ENCODE results near the gene TIMM50. TPM values are rescaled to one million over a fixed set of nuclear protein-coding genes. Genes with fewer than 3 reads are reported as not detected.

The TIMM50 gene
- total RNA-seq, 1 experiment from 2014 or later: 85.5 TPM

DNA sequence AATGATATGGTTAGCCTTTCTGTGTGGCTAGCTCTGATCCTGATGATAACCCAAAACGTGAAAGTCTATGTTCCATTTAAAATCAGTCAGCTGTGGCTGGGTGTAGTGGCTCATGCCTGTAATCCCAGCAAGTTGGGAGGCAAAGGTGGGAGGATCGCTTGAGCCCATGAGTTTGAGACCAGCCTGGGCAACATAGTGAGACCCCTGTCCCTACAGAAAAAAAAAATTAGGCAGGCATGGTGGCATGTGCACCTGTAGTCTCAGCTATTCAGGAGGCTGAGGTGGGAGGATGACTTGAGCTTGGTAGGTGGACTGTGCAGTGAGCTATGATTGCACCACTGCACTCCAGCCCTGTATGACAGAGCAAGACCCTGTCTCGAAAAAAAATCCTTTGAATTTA is 53.2 kb downstream of the TIMM50 start:
- Histone ChIP-seq H3K36me3 (ENCODE audit: low read depth) (no peaks in the 10 kb centered on the region), H3K9me2 (ENCODE audit: insufficient read depth) (no peaks in the 10 kb centered on the region), H3K9me3 (ENCODE audit: insufficient read depth, low read depth) (no peaks in the 10 kb centered on the region), H4K20me1 (ENCODE audit: insufficient read depth) (peaks cover 2% of the 10 kb centered on the region; the same call in 1 of the 2 replicates), H3K4me1 (replicated peaks; ENCODE audit: insufficient read depth) (peaks cover 16% of the 10 kb centered on the region), H3K4me3 (no peak overlapping the region), H3K4me2 (no peak overlapping the region), H3K79me2 (ENCODE audit: low read depth) (peaks cover 9% of the 10 kb centered on the region), H3F3A (ENCODE audit: insufficient read depth, low read depth) (no peaks in the 10 kb centered on the region; the same call in 1 of the 2 replicates), H3K27me3 (ENCODE audit: insufficient read depth, low read depth) (no peaks in the 10 kb centered on the region), H3K27ac (no peak overlapping the region), H2AFZ (no peak overlapping the region)
- ChIA-PET POLR2A (ENCODE audit: unreplicated experiment) (no interaction called here), CTCF (interaction anchor here (2.5 kb wide), 1 partner anchor 93 kb away, joined by 8 read pairs; no protein-coding TSS in a partner anchor)
- intact Hi-C loops (cut with micrococcal nuclease; ENCODE audit: unreplicated experiment): loop anchor here (2.0 kb wide), 2 partner anchors 59 to 137 kb away; no protein-coding TSS in a partner anchor
- BruUV-seq (replicated peaks): no TSS peak
- no peak for DNase-seq
- TF ChIP-seq, protein P1, sequence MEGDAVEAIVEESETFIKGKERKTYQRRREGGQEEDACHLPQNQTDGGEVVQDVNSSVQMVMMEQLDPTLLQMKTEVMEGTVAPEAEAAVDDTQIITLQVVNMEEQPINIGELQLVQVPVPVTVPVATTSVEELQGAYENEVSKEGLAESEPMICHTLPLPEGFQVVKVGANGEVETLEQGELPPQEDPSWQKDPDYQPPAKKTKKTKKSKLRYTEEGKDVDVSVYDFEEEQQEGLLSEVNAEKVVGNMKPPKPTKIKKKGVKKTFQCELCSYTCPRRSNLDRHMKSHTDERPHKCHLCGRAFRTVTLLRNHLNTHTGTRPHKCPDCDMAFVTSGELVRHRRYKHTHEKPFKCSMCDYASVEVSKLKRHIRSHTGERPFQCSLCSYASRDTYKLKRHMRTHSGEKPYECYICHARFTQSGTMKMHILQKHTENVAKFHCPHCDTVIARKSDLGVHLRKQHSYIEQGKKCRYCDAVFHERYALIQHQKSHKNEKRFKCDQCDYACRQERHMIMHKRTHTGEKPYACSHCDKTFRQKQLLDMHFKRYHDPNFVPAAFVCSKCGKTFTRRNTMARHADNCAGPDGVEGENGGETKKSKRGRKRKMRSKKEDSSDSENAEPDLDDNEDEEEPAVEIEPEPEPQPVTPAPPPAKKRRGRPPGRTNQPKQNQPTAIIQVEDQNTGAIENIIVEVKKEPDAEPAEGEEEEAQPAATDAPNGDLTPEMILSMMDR (conservative IDR thresholded peaks at IDR 0.05): no peak
- no peak for TF ChIP-seq EZH2 (IDR thresholded peaks at IDR 0.05; ENCODE audit: low read depth)

DNA sequence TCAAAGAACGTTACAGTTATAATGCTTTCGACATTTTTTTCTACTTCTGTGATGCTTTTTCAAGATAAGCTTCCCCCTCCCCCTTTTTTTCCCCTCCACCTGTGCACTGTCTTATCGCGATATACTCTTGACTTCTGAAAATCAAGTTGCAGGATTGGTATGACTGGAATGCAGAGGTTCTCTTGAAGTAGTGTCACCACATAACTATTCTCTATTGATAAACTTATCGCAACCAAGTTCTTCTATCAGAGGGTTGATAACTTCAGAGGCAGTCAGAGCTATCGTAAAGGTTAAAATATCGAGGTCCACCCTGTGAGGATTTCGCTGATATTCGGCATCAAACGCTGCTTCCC is 58.5 kb downstream of the TIMM50 start:
- no peaks in the 10 kb centered on the region for H3K9me2 ChIP-seq (ENCODE audit: insufficient read depth)
- no peaks in the 10 kb centered on the region for H3K9me3 ChIP-seq (ENCODE audit: insufficient read depth, low read depth)
- ChIA-PET CTCF (interaction anchor here (0.6 to 0.7 kb wide), 4 partner anchors 11 to 391 kb away, joined by 3 to 5 read pairs (median 4); no protein-coding TSS in a partner anchor), POLR2A (ENCODE audit: unreplicated experiment) (interaction anchor here (0.6 kb wide), 1 partner anchor 1272 kb away, joined by 4 read pairs; no protein-coding TSS in a partner anchor)
- no TSS peak for BruUV-seq (replicated peaks)
- H3K79me2 ChIP-seq (ENCODE audit: low read depth): peaks cover 15% of the 10 kb centered on the region
- peaks cover 10% of the 10 kb centered on the region for H3K4me1 ChIP-seq (replicated peaks; ENCODE audit: insufficient read depth)
- TF ChIP-seq, protein P1 (conservative IDR thresholded peaks at IDR 0.05): no peak
- TF ChIP-seq EZH2 (IDR thresholded peaks at IDR 0.05; ENCODE audit: low read depth): no peak
- no peaks in the 10 kb centered on the region; the same call in 1 of the 2 replicates for H3F3A ChIP-seq (ENCODE audit: insufficient read depth, low read depth)
- H3K27me3 ChIP-seq (ENCODE audit: insufficient read depth, low read depth): no peaks in the 10 kb centered on the region
- peak in 1 of 2 experiments; percentile 84 for DNase-seq
- H3K36me3 ChIP-seq (ENCODE audit: low read depth): no peaks in the 10 kb centered on the region
- H4K20me1 ChIP-seq (ENCODE audit: insufficient read depth): no peaks in the 10 kb centered on the region; the same call in 1 of the 2 replicates
- H3K4me3 ChIP-seq: peak overlapping the region; percentile 75
- peak overlapping the region; percentile 82 for H3K4me2 ChIP-seq
- intact Hi-C loops (cut with micrococcal nuclease; ENCODE audit: unreplicated experiment): no loop called here
- peak overlapping the region; percentile 44 for H3K27ac ChIP-seq
- H2AFZ ChIP-seq: peak overlapping the region; percentile 84

DNA sequence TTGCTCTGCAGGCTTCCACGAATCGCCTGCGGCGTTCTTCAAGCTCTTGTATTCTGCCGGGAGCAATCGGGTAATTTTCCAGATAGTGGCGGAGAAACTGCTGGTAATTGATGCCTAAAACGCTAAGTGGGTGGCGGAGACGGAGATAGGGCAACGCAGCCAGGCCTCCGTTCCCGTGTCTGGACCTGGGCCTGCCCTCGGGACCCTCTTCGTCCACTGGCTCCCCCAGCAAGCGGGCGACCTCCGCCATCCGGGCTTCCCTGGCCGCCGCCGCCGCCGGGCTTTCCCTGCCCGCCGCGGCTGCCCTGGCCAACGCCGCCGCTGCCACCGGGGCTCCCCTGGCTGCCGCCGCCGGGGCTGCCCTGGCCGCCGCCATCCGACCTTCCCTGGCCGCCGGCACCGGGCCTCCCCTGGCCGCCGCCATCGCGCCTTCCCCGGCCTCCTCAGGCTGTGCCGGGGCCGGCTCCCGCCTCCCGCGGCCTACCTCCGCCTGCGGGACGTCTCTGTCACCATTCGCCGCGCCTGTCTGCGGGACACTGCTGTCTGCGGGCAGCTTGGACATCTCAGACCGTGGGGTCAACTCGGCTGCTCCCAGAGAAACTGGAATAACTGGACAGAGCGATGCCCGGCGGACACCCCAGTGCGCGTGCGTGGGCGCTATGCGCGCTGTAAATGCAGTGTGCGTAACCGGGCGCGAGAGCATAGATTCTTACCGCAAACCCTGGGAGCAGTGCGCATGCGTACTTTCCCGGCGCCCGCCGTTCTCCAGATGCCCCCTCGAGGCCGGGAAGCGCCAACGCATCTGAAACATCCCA is 59.1 kb downstream of the TIMM50 start, which contains the start of gene EID2:
Gene EID2 (minus strand): TSS at position 644 of the 815 bp plus-strand sequence. CDS start 82 bp downstream, at position 562.
- no peaks in the 10 kb centered on the region for H3K36me3 ChIP-seq (ENCODE audit: low read depth)
- H3K4me1 ChIP-seq (replicated peaks; ENCODE audit: insufficient read depth): peaks cover 10% of the 10 kb centered on the region
- H3K79me2 ChIP-seq (ENCODE audit: low read depth): peaks cover 15% of the 10 kb centered on the region
- BruUV-seq (replicated peaks): TSS peak; percentile 97
- H3K4me2 ChIP-seq: peak within 1 kb of the TSS; percentile 82
- no peaks in the 10 kb centered on the region for H3K9me2 ChIP-seq (ENCODE audit: insufficient read depth)
- no peaks in the 10 kb centered on the region for H3K9me3 ChIP-seq (ENCODE audit: insufficient read depth, low read depth)
- H3K27me3 ChIP-seq (ENCODE audit: insufficient read depth, low read depth): no peaks in the 10 kb centered on the region
- ChIA-PET CTCF (interaction anchor here (0.5 to 0.7 kb wide), 5 partner anchors 12 to 391 kb away, joined by 3 to 5 read pairs (median 5); no protein-coding TSS in a partner anchor), POLR2A (ENCODE audit: unreplicated experiment) (no interaction called here)
- no peaks in the 10 kb centered on the region; the same call in 1 of the 2 replicates for H4K20me1 ChIP-seq (ENCODE audit: insufficient read depth)
- no peaks in the 10 kb centered on the region; the same call in 1 of the 2 replicates for H3F3A ChIP-seq (ENCODE audit: insufficient read depth, low read depth)
- H2AFZ ChIP-seq: peak within 1 kb of the TSS; percentile 84
- H3K4me3 ChIP-seq: peak within 1 kb of the TSS; percentile 75
- H3K27ac ChIP-seq: peak within 1 kb of the TSS; percentile 44
- peak; percentile 86 to 95 for DNase-seq
- intact Hi-C loops (cut with micrococcal nuclease; ENCODE audit: unreplicated experiment): no loop called here
- TF ChIP-seq, protein P1 (conservative IDR thresholded peaks at IDR 0.05): peak; percentile 78; the same call in 1 of the 2 replicates
- no peak for TF ChIP-seq EZH2 (IDR thresholded peaks at IDR 0.05; ENCODE audit: low read depth)

Data from PC-9 (cell line).